ENCODE data around the gene SNX8.

SNX8 gene

GRCh38 chr7:2220030-2220429 lies 94.2 kb downstream of the SNX8 start:
- no peak for DNase-seq (ENCODE audit: low read depth)

- no peak for DNase-seq (ENCODE audit: low read depth)
Measured at GRCh38 chr7:2219606-2220005, 94.6 kb downstream of the SNX8 start.

- no peak for DNase-seq (ENCODE audit: low read depth)
Measured at GRCh38 chr7:2219136-2219535, 95.1 kb downstream of the SNX8 start.

- no peak for DNase-seq (ENCODE audit: low read depth)
Measured at GRCh38 chr7:2218444-2218785, 95.8 kb downstream of the SNX8 start.

- no peak for DNase-seq (ENCODE audit: low read depth)
Measured at GRCh38 chr7:2217716-2218443, 96.4 kb downstream of the SNX8 start.

GRCh38 chr7:2217206-2217605 lies 97.0 kb downstream of the SNX8 start:
- DNase-seq (ENCODE audit: low read depth): no peak

- DNase-seq (ENCODE audit: low read depth): no peak
Measured at GRCh38 chr7:2215851-2216250, 98.4 kb downstream of the SNX8 start.

- no peak for DNase-seq (ENCODE audit: low read depth)
Measured at GRCh38 chr7:2214636-2215035, 99.6 kb downstream of the SNX8 start.

GRCh38 chr7:2213551-2214215 lies 100.6 kb downstream of the SNX8 start:
- no peak for DNase-seq (ENCODE audit: low read depth)

- DNase-seq (ENCODE audit: low read depth): no peak
Measured at GRCh38 chr7:2212906-2213305, 101.3 kb downstream of the SNX8 start.

GRCh38 chr7:2211926-2212325 lies 102.3 kb downstream of the SNX8 start:
- no peak for DNase-seq (ENCODE audit: low read depth)

- no peak for DNase-seq (ENCODE audit: low read depth)
Measured at GRCh38 chr7:2211259-2211880, 102.9 kb downstream of the SNX8 start.

- DNase-seq (ENCODE audit: low read depth): no peak
Measured at GRCh38 chr7:2210551-2211258, 103.5 kb downstream of the SNX8 start.

GRCh38 chr7:2209961-2210323 lies 104.3 kb downstream of the SNX8 start:
- DNase-seq (ENCODE audit: low read depth): no peak

- DNase-seq (ENCODE audit: low read depth): no peak
Measured at GRCh38 chr7:2209146-2209960, 104.9 kb downstream of the SNX8 start.

- DNase-seq (ENCODE audit: low read depth): no peak
Measured at GRCh38 chr7:2208712-2209111, 105.5 kb downstream of the SNX8 start.

GRCh38 chr7:2205036-2205780 lies 109.0 kb downstream of the SNX8 start:
- no peak for DNase-seq (ENCODE audit: low read depth)

GRCh38 chr7:2204446-2204845 lies 109.8 kb downstream of the SNX8 start:
- no peak for DNase-seq (ENCODE audit: low read depth)

- DNase-seq (ENCODE audit: low read depth): no peak
Measured at GRCh38 chr7:2203766-2204300, 110.4 kb downstream of the SNX8 start.

- no peak for DNase-seq (ENCODE audit: low read depth)
Measured at GRCh38 chr7:2202901-2203765, 111.1 kb downstream of the SNX8 start.

Data from activated gamma-delta T cell treated with anti-CD3 and anti-CD28 coated beads, Interleukin-2, amount 50 U/mL, for 16 hours (primary cell).